ENCODE data around the gene TRPM2.
"Not testable (repeated sequence)": the region's sequence is repeated elsewhere in the genome, so short reads cannot be mapped to it uniquely, and the experiment has no call there.

Gene TRPM2

GRCh38 chr21:44402323-44403105 is 49.1 kb downstream of the TRPM2 start:
- no peak for TF ChIP-seq ZNF274 (IDR thresholded peaks at IDR 0.05; ENCODE audit: low read depth, low read length)
- no peak overlapping the region for H3K4me3 ChIP-seq (ENCODE audit: low read length)

- H3K4me3 ChIP-seq (ENCODE audit: low read length), result no peak overlapping the region
- no peak for TF ChIP-seq ZNF274 (IDR thresholded peaks at IDR 0.05; ENCODE audit: low read depth, low read length)
These were observed 49.9 kb downstream of the TRPM2 start for GRCh38 chr21:44403106-44404020.

GRCh38 chr21:44404482-44404881 is 51.1 kb downstream of the TRPM2 start:
- not testable (repeated sequence) for H3K4me3 ChIP-seq (ENCODE audit: low read length)

- TF ChIP-seq ZNF274 (IDR thresholded peaks at IDR 0.05; ENCODE audit: low read depth, low read length), result no peak
- H3K4me3 ChIP-seq (ENCODE audit: low read length), result no peak overlapping the region
These were observed 51.9 kb downstream of the TRPM2 start for GRCh38 chr21:44405091-44405947.

GRCh38 chr21:44405948-44406872 is 52.8 kb downstream of the TRPM2 start:
- TF ChIP-seq ZNF274 (IDR thresholded peaks at IDR 0.05; ENCODE audit: low read depth, low read length), result no peak

GRCh38 chr21:44406953-44407352 is 53.5 kb downstream of the TRPM2 start:
- TF ChIP-seq ZNF274 (IDR thresholded peaks at IDR 0.05; ENCODE audit: low read depth, low read length), result no peak
- H3K4me3 ChIP-seq (ENCODE audit: low read length), result no peak overlapping the region

More at GRCh38 chr21:44405948-44406872, 52.8 kb downstream of the TRPM2 start:
- H3K4me3 ChIP-seq (ENCODE audit: low read length), result no peak overlapping the region

- no peak overlapping the region for H3K4me3 ChIP-seq (ENCODE audit: low read length)
- no peak for TF ChIP-seq ZNF274 (IDR thresholded peaks at IDR 0.05; ENCODE audit: low read depth, low read length)
These were observed 54.1 kb downstream of the TRPM2 start for GRCh38 chr21:44407493-44407892.

- TF ChIP-seq ZNF274 (IDR thresholded peaks at IDR 0.05; ENCODE audit: low read depth, low read length), result no peak
- no peak overlapping the region for H3K4me3 ChIP-seq (ENCODE audit: low read length)
These were observed 54.8 kb downstream of the TRPM2 start for GRCh38 chr21:44408226-44408625.

GRCh38 chr21:44413566-44414290 is 60.3 kb downstream of the TRPM2 start:
- no peak overlapping the region for H3K4me3 ChIP-seq (ENCODE audit: low read length)
- no peak for TF ChIP-seq ZNF274 (IDR thresholded peaks at IDR 0.05; ENCODE audit: low read depth, low read length)

GRCh38 chr21:44414291-44415072 is 61.1 kb downstream of the TRPM2 start:
- no peak for TF ChIP-seq ZNF274 (IDR thresholded peaks at IDR 0.05; ENCODE audit: low read depth, low read length)

GRCh38 chr21:44415073-44416025 is 61.9 kb downstream of the TRPM2 start:
- no peak overlapping the region for H3K4me3 ChIP-seq (ENCODE audit: low read length)
- no peak for TF ChIP-seq ZNF274 (IDR thresholded peaks at IDR 0.05; ENCODE audit: low read depth, low read length)

More at GRCh38 chr21:44414291-44415072, 61.1 kb downstream of the TRPM2 start:
- H3K4me3 ChIP-seq (ENCODE audit: low read length), result no peak overlapping the region
